Neuronal stem cell (in vitro differentiated cells): ENCODE data around the gene TMEM235.
A peak's percentile ranks its signal among the peaks of the same experiment; 100 is the strongest.
"Not testable (repeated sequence)": the region's sequence is repeated elsewhere in the genome, so short reads cannot be mapped to it uniquely, and the experiment has no call there.

Experiments
- DNase-seq: peaks from one replicate; pipeline ENCODE4 v3.0.0-alpha.2; 2013; ENCODE audit warnings: low spot score
- H2AFZ ChIP-seq: one replicate; pipeline ENCODE4 v1.6.1; 2013; ENCODE audit warnings: mild to moderate bottlenecking, low read length, inconsistent platforms
- H2AK5ac ChIP-seq: 2 replicates; pipeline ENCODE4 v1.6.1; 2013; ENCODE audit warnings: low read depth, mild to moderate bottlenecking, inconsistent platforms, low read length, moderate library complexity, mixed read lengths
- H2BK120ac ChIP-seq: 2 replicates; pipeline ENCODE4 v1.6.1; 2013; ENCODE audit warnings: low read depth, mild to moderate bottlenecking, inconsistent platforms, low read length, moderate library complexity, mixed read lengths
- H2BK12ac ChIP-seq: one replicate; pipeline ENCODE4 v1.6.1; 2013; ENCODE audit warnings: low read length, inconsistent platforms
- H2BK15ac ChIP-seq: 2 replicates; pipeline ENCODE4 v1.6.1; 2013; ENCODE audit warnings: mild to moderate bottlenecking, low read length, inconsistent platforms, mixed read lengths
- H2BK5ac ChIP-seq: one replicate; pipeline ENCODE4 v1.6.1; 2013; ENCODE audit warnings: inconsistent platforms, mild to moderate bottlenecking, low read length, moderate library complexity
- H3K14ac ChIP-seq: one replicate; pipeline ENCODE4 v1.6.1; 2013; ENCODE audit warnings: low read length, inconsistent platforms
- H3K18ac ChIP-seq: 2 replicates; pipeline ENCODE4 v1.6.1; 2013; ENCODE audit warnings: low read length, inconsistent platforms
- H3K23ac ChIP-seq: 2 replicates; pipeline ENCODE4 v1.6.1; 2013; ENCODE audit warnings: low read depth, mild to moderate bottlenecking, mixed read lengths, low read length, inconsistent platforms; ENCODE audit not compliant: poor library complexity
- H3K27ac ChIP-seq: replicated peaks from 3 replicates; pipeline ENCODE4 v1.5.1; 2013; ENCODE audit warnings: low read length, inconsistent platforms
- H3K27me3 ChIP-seq, 3 experiments: 2 replicates each; pipeline ENCODE4 v1.6.1; 2013; ENCODE audit warnings: low read length in 3 of 3, mild to moderate bottlenecking in 2 of 3, inconsistent platforms in 1 of 3, low read depth in 1 of 3, mixed read lengths in 1 of 3, moderate library complexity in 1 of 3; ENCODE audit not compliant: control insufficient read depth in 3 of 3, insufficient read depth in 3 of 3
- H3K36me3 ChIP-seq, 2 donors: replicated peaks in 1 of 2; 2 replicates each; pipeline ENCODE4 v1.6.1; 2013; ENCODE audit warnings: low read length in 2 of 2; ENCODE audit not compliant: control insufficient read depth in 2 of 2, insufficient read depth in 2 of 2
- H3K4ac ChIP-seq: 2 replicates; pipeline ENCODE4 v1.6.1; 2013; ENCODE audit warnings: inconsistent platforms, mild to moderate bottlenecking, low read length, moderate library complexity
- H3K4me1 ChIP-seq, 2 donors: 1 replicate in 1 of 2; 2 replicates in 1 of 2; pipeline ENCODE4 v1.6.1; 2013; ENCODE audit warnings: low read length in 2 of 2, low read depth in 1 of 2; ENCODE audit not compliant: control insufficient read depth in 2 of 2, insufficient read depth in 1 of 2
- H3K4me2 ChIP-seq: one replicate; pipeline ENCODE4 v1.6.1; 2013; ENCODE audit warnings: mild to moderate bottlenecking, low read length, inconsistent platforms; ENCODE audit not compliant: insufficient read depth, poor library complexity, severe bottlenecking
- H3K4me3 ChIP-seq, 2 donors: 2 replicates each; pipeline ENCODE4 v1.5.1; 2013; ENCODE audit warnings: low read length in 2 of 2, mild to moderate bottlenecking in 2 of 2, inconsistent platforms in 1 of 2, moderate library complexity in 1 of 2
- H3K79me1 ChIP-seq: one replicate; pipeline ENCODE4 v1.6.1; 2013; ENCODE audit warnings: low read depth, mild to moderate bottlenecking, inconsistent platforms, low read length, moderate library complexity
- H3K9ac ChIP-seq: one replicate; pipeline ENCODE4 v1.6.1; 2013; ENCODE audit warnings: mild to moderate bottlenecking, low read depth, low read length, inconsistent platforms; ENCODE audit not compliant: poor library complexity
- H3K9me3 ChIP-seq, 2 donors: replicated peaks in 1 of 2; 2 replicates each; pipeline versions ENCODE3 to v1.6.1; 2013; ENCODE audit warnings: low read length in 2 of 2, mild to moderate bottlenecking in 2 of 2, inconsistent platforms in 1 of 2, low read depth in 1 of 2, mixed read lengths in 1 of 2, moderate library complexity in 1 of 2; ENCODE audit not compliant: control insufficient read depth in 2 of 2, insufficient read depth in 1 of 2
- H4K8ac ChIP-seq: one replicate; pipeline ENCODE4 v1.6.1; 2013; ENCODE audit warnings: low read depth, mild to moderate bottlenecking, inconsistent platforms, low read length, moderate library complexity
- H4K91ac ChIP-seq: one replicate; pipeline ENCODE4 v1.6.1; 2013; ENCODE audit warnings: low read length, low read depth, mild to moderate bottlenecking, inconsistent platforms; ENCODE audit not compliant: poor library complexity
- WGBS, 2 donors: extraction: QIAGEN DNeasy Blood & Tissue Kit; methylation state at CpG; one replicate each; pipeline ENCODE4 v1.1.7; 2013; ENCODE audit warnings: missing lambda C conversion rate in 2 of 2, mixed read lengths in 1 of 2; ENCODE audit not compliant: insufficient read length in 2 of 2, insufficient replicate concordance in 1 of 2; ENCODE audit errors: extremely low coverage in 2 of 2; 5-methylcytosine and 5-hydroxymethylcytosine counted together

Gene TMEM235

DNA sequence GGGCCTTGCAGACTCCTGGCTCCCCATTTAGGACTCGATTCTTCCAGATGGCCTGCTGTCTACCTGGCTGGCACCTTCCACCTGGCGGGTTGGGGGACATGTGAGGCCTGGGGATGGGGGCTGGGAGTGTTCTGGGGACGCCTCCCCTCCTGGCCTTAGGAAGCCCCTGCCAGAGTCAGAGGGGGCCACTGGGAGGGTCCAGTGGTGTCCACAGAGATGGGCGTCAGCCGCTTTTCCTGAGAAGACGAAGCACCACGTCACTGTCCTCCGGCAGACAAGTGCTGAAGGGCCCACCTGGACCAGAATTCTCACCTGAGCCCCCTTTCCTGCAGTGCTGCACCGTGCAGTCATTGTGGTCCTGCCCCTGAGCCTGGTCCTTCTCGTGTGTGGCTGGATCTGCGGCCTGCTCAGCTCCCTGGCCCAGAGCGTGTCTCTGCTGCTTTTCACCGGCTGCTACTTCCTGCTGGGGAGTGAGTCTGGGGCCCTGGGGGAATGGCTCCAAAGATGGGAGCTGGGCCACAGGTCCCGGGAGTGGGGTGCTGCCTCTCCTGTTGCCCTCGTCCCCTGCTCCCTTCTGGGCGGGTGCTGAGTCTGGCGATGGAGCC lies 2.9 kb downstream of the TMEM235 start:
- Histone ChIP-seq H3K4ac (no peak overlapping the region), H3K14ac (no peak overlapping the region), H2BK120ac (no peak overlapping the region), H3K27ac (no peak overlapping the region), H3K27me3 (peaks cover 6 to 55% (median 29%) of the 10 kb centered on the region in 3 experiments), H3K36me3 (no peaks in the 10 kb centered on the region), H4K8ac (no peak overlapping the region), H3K4me1 (peaks cover 0 to 7% of the 10 kb centered on the region in 2 donors), H2BK15ac (peak overlapping the region; percentile 7), H3K4me3 (no peak overlapping the region), H2AK5ac (peak overlapping the region; percentile 6), H3K23ac (no peak overlapping the region), H4K91ac (no peak overlapping the region), H3K9me3 (peaks cover 0 to 3% of the 10 kb centered on the region in 2 donors), H2BK12ac (no peak overlapping the region), H2BK5ac (no peak overlapping the region), H3K18ac (peak overlapping the region; percentile 12), H3K9ac (no peak overlapping the region), H2AFZ (no peak overlapping the region), H3K4me2 (no peak overlapping the region), H3K79me1 (peaks cover 1% of the 10 kb centered on the region)
- no peak for DNase-seq
- no CpG with 5 or more reads among the region's 17 CpGs for WGBS, 2 donors

DNA sequence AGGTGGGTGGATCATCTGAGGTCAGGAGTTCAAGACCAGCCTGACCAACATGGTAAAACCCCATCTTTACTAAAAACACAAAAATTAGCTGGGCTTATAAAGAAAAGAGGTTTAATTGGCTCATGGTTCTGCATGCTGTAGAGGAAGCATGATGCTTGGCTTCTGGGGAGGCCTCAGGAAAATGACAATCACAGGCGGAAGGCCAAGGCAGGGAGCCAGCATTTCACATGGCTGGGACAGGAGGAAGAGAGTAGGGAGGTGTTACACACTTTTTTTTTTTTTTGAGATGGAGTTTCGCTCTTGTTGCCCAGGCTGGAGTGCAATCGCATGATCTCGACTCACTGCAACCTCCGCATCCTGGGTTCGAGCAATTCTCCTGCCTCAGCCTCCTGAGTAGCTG lies 3.6 kb downstream of the TMEM235 start:
- H2BK12ac ChIP-seq, H3K18ac ChIP-seq, H3K23ac ChIP-seq, DNase-seq, H3K4ac ChIP-seq, H2BK120ac ChIP-seq, H3K9me3 ChIP-seq, H2AK5ac ChIP-seq, H3K4me1 ChIP-seq, H2BK15ac ChIP-seq, H3K27ac ChIP-seq, H3K4me2 ChIP-seq, H2BK5ac ChIP-seq, H3K36me3 ChIP-seq, H4K91ac ChIP-seq, H3K79me1 ChIP-seq, H4K8ac ChIP-seq, H3K4me3 ChIP-seq, H3K14ac ChIP-seq, H2AFZ ChIP-seq, H3K9ac ChIP-seq: not testable (repeated sequence)
- peaks cover 6 to 55% (median 29%) of the 10 kb centered on the region in 3 experiments for H3K27me3 ChIP-seq
- no CpG with 5 or more reads among the region's 6 CpGs for WGBS, 2 donors

DNA sequence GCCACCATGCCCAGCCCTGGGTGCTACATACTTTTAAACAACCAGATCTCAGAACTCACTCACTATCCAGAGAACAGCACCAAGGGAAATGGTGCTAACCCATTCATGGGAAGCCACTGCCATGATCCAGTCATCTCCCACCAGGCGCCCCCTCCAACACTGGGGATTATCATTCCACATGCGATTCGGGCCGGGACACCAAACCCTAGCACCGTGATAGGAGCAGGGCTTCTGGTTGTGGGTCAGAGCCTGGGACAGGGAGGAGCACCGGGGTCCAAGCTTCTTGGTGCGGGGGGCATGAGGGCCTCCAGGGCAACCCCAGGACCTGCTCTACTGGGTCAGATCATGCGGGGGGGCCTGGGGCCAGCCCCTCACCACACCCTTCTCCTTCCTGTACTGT lies 4.5 kb downstream of the TMEM235 start:
- WGBS, 2 donors, result no CpG with 5 or more reads among the region's 8 CpGs
- no peak for DNase-seq

DNA sequence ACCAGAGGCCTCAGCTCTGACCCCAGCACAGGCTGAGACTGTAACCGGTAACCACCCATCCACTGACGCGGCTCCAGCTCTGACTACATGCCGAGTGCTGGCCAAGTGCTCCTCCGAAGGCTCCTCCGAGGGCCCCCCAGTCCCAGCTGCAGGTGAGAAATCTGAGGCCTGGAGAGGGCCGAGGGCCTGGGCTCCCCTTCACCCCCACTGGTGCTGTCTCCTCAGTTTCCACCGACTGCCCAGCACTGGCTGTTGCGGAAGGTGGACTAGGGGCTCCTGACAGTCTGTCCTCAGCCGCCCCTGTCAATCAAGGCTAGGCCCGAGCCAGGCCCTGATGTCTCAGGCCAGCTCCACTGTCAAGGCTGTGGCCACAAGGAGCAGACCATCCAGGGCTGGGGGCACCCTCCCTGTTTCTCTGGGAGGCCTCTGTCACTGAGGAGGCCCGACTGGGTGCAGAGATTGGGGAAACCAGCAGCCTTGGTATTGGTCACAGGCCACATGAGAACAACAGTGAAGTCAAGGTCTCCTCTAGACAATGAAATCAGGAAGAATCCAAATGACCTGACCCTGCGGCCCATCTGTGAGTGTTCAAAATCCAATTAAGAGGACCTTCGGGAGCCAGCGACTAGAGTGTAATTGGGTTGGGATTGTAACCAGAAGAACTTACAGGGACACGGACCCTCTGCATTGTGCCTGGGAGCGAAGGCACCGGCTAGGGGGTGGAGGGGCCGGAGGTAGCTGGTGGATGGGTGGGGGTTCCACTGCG lies 5.1 kb downstream of the TMEM235 start:
- Histone ChIP-seq H2BK15ac (no peak overlapping the region), H3K14ac (no peak overlapping the region), H3K4me2 (no peak overlapping the region), H3K9me3 (peaks cover 0 to 3% of the 10 kb centered on the region in 2 donors), H2AFZ (no peak overlapping the region), H2BK120ac (no peak overlapping the region), H2BK12ac (no peak overlapping the region), H3K9ac (no peak overlapping the region), H3K4ac (no peak overlapping the region), H3K36me3 (no peaks in the 10 kb centered on the region), H3K4me3 (no peak overlapping the region), H3K4me1 (peaks cover 2 to 9% of the 10 kb centered on the region in 2 donors), H2BK5ac (no peak overlapping the region), H3K27ac (no peak overlapping the region), H3K18ac (no peak overlapping the region), H3K27me3 (peaks cover 3 to 41% (median 14%) of the 10 kb centered on the region in 3 experiments), H3K79me1 (peaks cover 3% of the 10 kb centered on the region), H4K91ac (no peak overlapping the region), H4K8ac (no peak overlapping the region), H2AK5ac (peak overlapping the region; percentile 11), H3K23ac (no peak overlapping the region)
- WGBS, 2 donors, result no CpG with 5 or more reads among the region's 20 CpGs
- DNase-seq, result no peak

More for the DNA sequence above, 4.5 kb downstream of the TMEM235 start:
- H2BK12ac ChIP-seq, result peak overlapping the region; percentile 73
- no peak overlapping the region for H2AFZ ChIP-seq
- H3K9ac ChIP-seq, result no peak overlapping the region
- no peak overlapping the region for H4K91ac ChIP-seq
- H3K4me3 ChIP-seq, result no peak overlapping the region
- no peak overlapping the region for H2BK15ac ChIP-seq
- peaks cover 0 to 7% of the 10 kb centered on the region in 2 donors for H3K4me1 ChIP-seq
- H3K4me2 ChIP-seq, result no peak overlapping the region
- no peak overlapping the region for H2BK120ac ChIP-seq
- no peak overlapping the region for H3K4ac ChIP-seq
- H3K79me1 ChIP-seq, result peaks cover 3% of the 10 kb centered on the region
- H3K27ac ChIP-seq, result no peak overlapping the region
- H4K8ac ChIP-seq, result no peak overlapping the region
- H2AK5ac ChIP-seq, result peak overlapping the region; percentile 11
- peaks cover 0 to 3% of the 10 kb centered on the region in 2 donors for H3K9me3 ChIP-seq
- peaks cover 6 to 48% (median 21%) of the 10 kb centered on the region in 3 experiments for H3K27me3 ChIP-seq
- no peak overlapping the region for H3K23ac ChIP-seq
- H3K14ac ChIP-seq, result no peak overlapping the region
- no peaks in the 10 kb centered on the region for H3K36me3 ChIP-seq
- peak overlapping the region; percentile 17 for H3K18ac ChIP-seq
- H2BK5ac ChIP-seq, result no peak overlapping the region
